ENCODE data around the gene PTGDR2. TPM values are rescaled to one million over a fixed set of nuclear protein-coding genes. Genes with fewer than 3 reads are reported as not detected.

The PTGDR2 gene
- total RNA-seq, 4 donors from 2014 or later = 0.31 to 2.7 (median 0.85) TPM; not detected in 1

DNA sequence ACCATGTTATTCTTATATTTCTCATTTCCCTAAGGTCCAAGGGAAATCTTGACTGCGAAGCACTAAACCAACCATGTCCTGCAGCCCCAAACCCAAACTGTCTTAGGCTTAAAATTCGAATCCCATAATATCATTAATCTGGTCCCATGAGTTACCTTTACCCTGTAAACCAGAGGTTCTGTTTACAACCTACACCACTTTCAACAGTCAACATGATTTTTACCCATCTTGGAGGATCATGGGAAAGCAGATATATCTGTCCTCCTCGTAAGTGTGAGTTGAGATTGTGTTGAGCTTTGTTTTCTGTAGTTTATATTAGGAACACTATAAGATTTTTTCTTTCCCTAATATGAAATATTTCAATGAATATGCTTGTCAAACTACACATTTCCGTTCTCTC, 44.2 kb upstream of the PTGDR2 start:
- Histone ChIP-seq H3K27ac (no peak overlapping the region), H3K4me3 (no peak overlapping the region), H3K4me1 (peaks cover 6 to 19% (median 12%) of the 10 kb centered on the region in 3 donors), H3K36me3 (peaks cover 52 to 90% (median 65%) of the 10 kb centered on the region in 3 donors), H3K27me3 (no peaks in the 10 kb centered on the region), H3K9me3 (no peaks in the 10 kb centered on the region)
- DNase-seq = no peak
- intact Hi-C loops (cut with DNase I) = loop anchor here (5.0 kb wide), 1 partner anchor 63 kb away; no protein-coding TSS in a partner anchor
- TF ChIP-seq POLR2A (IDR thresholded peaks at IDR 0.05) = no peak
- TF ChIP-seq, protein P1, sequence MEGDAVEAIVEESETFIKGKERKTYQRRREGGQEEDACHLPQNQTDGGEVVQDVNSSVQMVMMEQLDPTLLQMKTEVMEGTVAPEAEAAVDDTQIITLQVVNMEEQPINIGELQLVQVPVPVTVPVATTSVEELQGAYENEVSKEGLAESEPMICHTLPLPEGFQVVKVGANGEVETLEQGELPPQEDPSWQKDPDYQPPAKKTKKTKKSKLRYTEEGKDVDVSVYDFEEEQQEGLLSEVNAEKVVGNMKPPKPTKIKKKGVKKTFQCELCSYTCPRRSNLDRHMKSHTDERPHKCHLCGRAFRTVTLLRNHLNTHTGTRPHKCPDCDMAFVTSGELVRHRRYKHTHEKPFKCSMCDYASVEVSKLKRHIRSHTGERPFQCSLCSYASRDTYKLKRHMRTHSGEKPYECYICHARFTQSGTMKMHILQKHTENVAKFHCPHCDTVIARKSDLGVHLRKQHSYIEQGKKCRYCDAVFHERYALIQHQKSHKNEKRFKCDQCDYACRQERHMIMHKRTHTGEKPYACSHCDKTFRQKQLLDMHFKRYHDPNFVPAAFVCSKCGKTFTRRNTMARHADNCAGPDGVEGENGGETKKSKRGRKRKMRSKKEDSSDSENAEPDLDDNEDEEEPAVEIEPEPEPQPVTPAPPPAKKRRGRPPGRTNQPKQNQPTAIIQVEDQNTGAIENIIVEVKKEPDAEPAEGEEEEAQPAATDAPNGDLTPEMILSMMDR (IDR thresholded peaks at IDR 0.05) = no peak
- 69 to 72% methylated on average over 4 of the region's 4 CpGs for WGBS, 2 donors

DNA sequence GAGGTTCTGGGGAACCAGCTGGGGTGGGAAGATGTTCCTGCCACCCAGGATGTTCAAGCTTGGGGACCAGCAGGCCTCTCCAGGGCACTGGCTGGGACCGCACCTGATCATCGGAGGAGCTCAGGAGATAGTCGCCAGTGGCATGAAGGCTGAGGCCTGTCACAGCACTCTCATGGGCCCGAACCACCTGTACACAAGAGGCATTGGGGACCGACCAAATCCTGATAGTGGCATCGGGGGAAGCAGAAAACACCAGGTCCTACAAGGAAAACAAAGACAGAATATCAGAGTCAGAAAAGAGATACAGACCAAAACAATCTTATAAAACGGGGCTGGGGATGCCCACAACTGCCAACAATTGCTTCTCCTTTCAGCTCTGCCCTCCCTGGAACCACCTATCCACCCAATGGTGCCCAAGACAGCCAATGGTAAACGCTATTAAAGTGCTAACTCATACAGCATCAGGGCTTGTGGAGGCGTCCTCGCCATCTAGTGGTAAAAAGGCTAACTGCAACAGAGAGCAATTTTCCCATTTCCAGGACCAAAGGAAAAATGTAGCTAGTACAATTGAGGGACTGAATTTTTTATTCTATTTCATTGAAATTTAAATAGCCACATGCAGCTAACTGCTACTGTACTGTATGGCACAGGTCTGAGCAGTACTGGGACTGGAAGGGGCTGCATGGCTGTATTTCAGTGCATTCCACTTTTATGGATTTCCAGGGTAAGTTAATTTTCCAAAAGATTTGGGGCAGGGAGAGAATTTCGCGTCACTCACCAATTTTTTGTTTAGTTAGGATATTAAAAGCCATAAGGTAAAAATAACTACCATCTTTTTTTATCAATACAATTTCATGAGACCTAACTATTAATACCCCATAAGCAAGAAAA, 43.5 kb upstream of the PTGDR2 start:
- Histone ChIP-seq H3K4me3 (no peak overlapping the region), H3K27ac (peak overlapping the region in 2 of 4 donors; percentile 4 to 23), H3K9me3 (no peaks in the 10 kb centered on the region), H3K36me3 (peaks cover 52 to 97% (median 70%) of the 10 kb centered on the region in 3 donors), H3K27me3 (no peaks in the 10 kb centered on the region), H3K4me1 (peaks cover 0 to 12% (median 5%) of the 10 kb centered on the region in 3 donors)
- intact Hi-C loops (cut with DNase I) = loop anchor here (5.0 kb wide), 1 partner anchor 62 kb away; no protein-coding TSS in a partner anchor
- WGBS, 2 donors = 29 to 61% methylated on average over 6 to 12 of the region's 12 CpGs
- no peak for DNase-seq
- TF ChIP-seq, protein P1 (IDR thresholded peaks at IDR 0.05) = peak; percentile 83 to 95 (median 88)
- no peak for TF ChIP-seq POLR2A (IDR thresholded peaks at IDR 0.05)

DNA sequence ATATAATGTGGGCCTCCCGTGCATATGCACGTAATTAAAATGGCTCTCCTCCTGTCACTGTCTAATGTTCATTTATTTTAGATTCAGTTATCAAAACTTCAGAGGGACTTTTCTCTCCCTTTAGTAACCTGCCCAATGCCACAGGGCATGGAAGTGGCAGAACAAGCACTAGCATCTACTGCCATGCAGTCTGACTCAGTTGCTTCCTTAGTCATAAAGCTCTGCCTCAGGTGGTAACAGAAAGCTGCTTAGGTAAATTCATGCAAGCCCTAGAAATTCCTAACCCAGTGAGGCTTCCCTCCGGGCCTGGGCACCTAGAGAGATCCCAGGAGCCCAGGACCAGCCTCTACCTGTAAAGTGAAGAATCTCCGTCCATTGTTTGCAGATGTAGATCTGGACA, 41.7 kb upstream of the PTGDR2 start:
- 72 to 79% methylated on average over 2 to 3 of the region's 4 CpGs for WGBS, 2 donors

DNA sequence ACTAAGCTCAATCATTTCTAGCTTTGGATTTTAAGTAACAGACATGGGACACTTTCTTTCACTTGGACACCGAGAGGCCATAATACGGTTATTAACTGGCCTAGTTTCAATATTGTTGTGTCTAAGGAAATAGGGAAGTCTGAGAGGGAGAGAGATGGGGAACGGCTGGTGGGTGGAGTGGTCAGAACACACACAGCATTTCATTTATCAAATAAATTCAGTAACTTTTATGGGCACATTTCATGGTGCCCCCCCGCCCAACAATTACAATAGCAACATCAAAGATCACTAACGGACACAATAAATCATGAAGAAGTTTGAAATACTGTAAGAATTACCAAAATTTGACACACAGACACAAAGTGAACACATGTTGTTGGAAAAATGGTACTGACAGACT, 39.9 kb upstream of the PTGDR2 start:
- no peak for TF ChIP-seq POLR2A (IDR thresholded peaks at IDR 0.05)
- TF ChIP-seq, protein P1 (IDR thresholded peaks at IDR 0.05) = no peak
- Histone ChIP-seq H3K9me3 (no peaks in the 10 kb centered on the region), H3K27me3 (no peaks in the 10 kb centered on the region), H3K27ac (no peak overlapping the region), H3K36me3 (peaks cover 33 to 100% (median 63%) of the 10 kb centered on the region in 3 donors), H3K4me3 (no peak overlapping the region), H3K4me1 (peaks cover 0 to 8% (median 0%) of the 10 kb centered on the region in 3 donors)
- DNase-seq = no peak
- WGBS, 2 donors = 70 to 82% methylated on average over 4 to 5 of the region's 5 CpGs
- intact Hi-C loops (cut with DNase I) = loop anchor here (5.0 kb wide), 1 partner anchor 58 kb away; no protein-coding TSS in a partner anchor

More for the DNA sequence above, 41.7 kb upstream of the PTGDR2 start:
- Histone ChIP-seq H3K4me3 (no peak overlapping the region), H3K4me1 (no peaks in the 10 kb centered on the region), H3K27ac (no peak overlapping the region), H3K36me3 (peaks cover 50 to 100% (median 77%) of the 10 kb centered on the region in 3 donors), H3K27me3 (no peaks in the 10 kb centered on the region), H3K9me3 (no peaks in the 10 kb centered on the region)
- TF ChIP-seq POLR2A (IDR thresholded peaks at IDR 0.05) = no peak
- TF ChIP-seq, protein P1 (IDR thresholded peaks at IDR 0.05) = no peak
- DNase-seq = no peak
- intact Hi-C loops (cut with DNase I) = loop anchor here (5.0 kb wide), 1 partner anchor 60 kb away; no protein-coding TSS in a partner anchor

Data from esophagus squamous epithelium (tissue), 5 donors.